H1 (cell line): ENCODE measurements around the gene DNAJB6. TPM values are rescaled to one million over a fixed set of nuclear protein-coding genes. Genes with fewer than 3 reads are reported as not detected.

ENCODE experiments used
- FOSL1 ChIP-seq: IDR thresholded peaks from 2 replicates; pipeline ENCODE4 v1.6.1; 2011; ENCODE audit warnings: mild to moderate bottlenecking, low read depth, low read length, moderate library complexity; ENCODE audit not compliant: insufficient read depth
- RAD21 ChIP-seq, 2 experiments: IDR thresholded peaks in 1 of 2; conservative IDR thresholded peaks in 1 of 2; 2 replicates each; pipeline ENCODE4 v1.6.1; 2011; ENCODE audit warnings: low read depth in 2 of 2, low read length in 2 of 2, improper control_type of control experiment in 1 of 2, inconsistent platforms in 1 of 2, mild to moderate bottlenecking in 1 of 2, moderate library complexity in 1 of 2
- polyA plus RNA-seq, 7 experiments: library from polyadenylated mRNA; depleted of rRNA in 3 of 7; stranded (reverse) in 5 of 7; unstranded in 2 of 7; fragments of >200 nt in 5 of 7; fragments of 200-250 nt in 2 of 7; gene quantifications; 1 replicate in 5 of 7; 2 replicates in 1 of 7; 4 replicates in 1 of 7; pipeline versions ENCODE4 v1.2.1 to v1.2.3, GENCODE V29; 2011 to 2013; ENCODE audit warnings: missing spikeins in 2 of 7, mixed read lengths in 2 of 7
- total RNA-seq: library from RNA; stranded (reverse); fragmentation: NEBNext Ultra II Directional; extraction: Animal tissue kit (Norgen Biotek cat#: 25700); gene quantifications from 2 replicates; pipeline ENCODE4 v1.2.1, GENCODE V29; 2021

Gene DNAJB6
- total and polyA plus RNA-seq, 2 of the 8 experiments (the other 6 are each of a cell fraction or from before 2014, with no cell fraction given): 166 to 295 TPM

DNA sequence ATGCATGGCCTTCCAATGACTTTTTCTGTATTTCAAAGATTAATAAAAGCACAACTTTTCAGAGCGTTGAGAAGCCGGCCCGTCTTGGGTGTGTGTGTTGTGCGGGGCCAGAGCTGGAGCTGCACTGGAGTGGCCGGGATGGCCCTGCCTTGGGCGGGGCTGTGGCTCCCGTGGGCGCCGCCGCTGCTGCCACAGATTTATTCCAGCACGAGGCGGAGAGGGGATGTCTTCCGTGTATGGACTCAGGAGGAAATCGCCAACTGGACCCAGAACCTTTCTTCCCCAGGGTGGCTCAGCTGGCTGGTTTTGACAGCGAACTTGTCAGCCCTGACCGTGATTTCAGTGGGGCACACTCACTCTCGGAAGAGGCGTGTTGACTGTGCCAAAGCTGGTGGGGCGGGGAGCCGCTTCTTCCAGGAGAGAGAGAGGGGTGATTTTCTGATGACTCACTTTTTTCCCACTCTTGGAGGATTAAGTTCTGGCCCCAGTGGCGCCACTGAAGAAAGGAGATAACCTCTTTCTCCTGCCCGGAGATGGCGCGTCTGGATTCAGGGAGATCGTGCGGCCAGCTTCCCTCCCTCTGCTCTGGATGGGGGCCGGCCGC, 72.4 kb downstream of the DNAJB6 start (continued):
- TF ChIP-seq RAD21 (IDR thresholded peaks at IDR 0.05 in 1 of 2, conservative IDR thresholded peaks at IDR 0.05 in 1 of 2; ENCODE audit: low read depth in 2 of 2, low read length in 2 of 2) (no peak), FOSL1 (no peak)
- TF ChIP-seq, all 59 proteins: peak for 0
